C4-2B (cell line): ENCODE data around the gene SINHCAF.

ENCODE experiments used
- H3K27ac ChIP-seq: fragments of 450-650 bp; 2 replicates; pipeline ENCODE4 v1.5.1; 2017
- CTCF ChIP-seq: fragments of 450-650 bp; conservative IDR thresholded peaks from 2 replicates; pipeline ENCODE4 v1.5.1; 2017; ENCODE audit warnings: mild to moderate bottlenecking
- ZFX ChIP-seq: fragments of 450-650 bp; IDR thresholded peaks from 2 replicates; pipeline ENCODE4 v1.6.1; 2017

The SINHCAF gene

GRCh38 chr12:31315044-31315715 lies 10.8 kb downstream of the SINHCAF start:
- TF ChIP-seq CTCF = no peak
- no peak for TF ChIP-seq ZFX
- H3K27ac ChIP-seq = no peak overlapping the region

- H3K27ac ChIP-seq = no peak overlapping the region
- TF ChIP-seq ZFX (no peak), CTCF (no peak)
Measured at GRCh38 chr12:31312431-31312830, 13.5 kb downstream of the SINHCAF start.

- H3K27ac ChIP-seq = no peak overlapping the region
- no peak for TF ChIP-seq ZFX
- TF ChIP-seq CTCF = no peak
Measured at GRCh38 chr12:31311634-31312258, 14.2 kb downstream of the SINHCAF start.

GRCh38 chr12:31310488-31310887 lies 15.5 kb downstream of the SINHCAF start:
- no peak overlapping the region for H3K27ac ChIP-seq
- no peak for TF ChIP-seq ZFX
- TF ChIP-seq CTCF = no peak

- no peak overlapping the region for H3K27ac ChIP-seq
- TF ChIP-seq ZFX (no peak), CTCF (no peak)
Measured at GRCh38 chr12:31309279-31309678, 16.7 kb downstream of the SINHCAF start.

GRCh38 chr12:31308116-31308515 lies 17.8 kb downstream of the SINHCAF start:
- no peak overlapping the region for H3K27ac ChIP-seq
- TF ChIP-seq ZFX = no peak
- no peak for TF ChIP-seq CTCF

- no peak overlapping the region for H3K27ac ChIP-seq
- no peak for TF ChIP-seq CTCF
- no peak for TF ChIP-seq ZFX
Measured at GRCh38 chr12:31306866-31307265, 19.1 kb downstream of the SINHCAF start.
